IMR-90 (cell line): ENCODE data around the gene CDH15. TPM values are rescaled to one million over a fixed set of nuclear protein-coding genes. Genes with fewer than 3 reads are reported as not detected.

Experiments used
- ATAC-seq: fragments of 200-7000 bp; cut with Tn5 transposase; 2 replicates; pipeline ENCODE4 v1.9.1; 2020; ENCODE audit warnings: low read depth, mild to moderate bottlenecking, moderate library complexity
- BruUV-seq: library from RNA; stranded (reverse); fragments of 400-500 nt; replicated peaks from 2 replicates; lab custom pipeline; 2021; lab: Mats Ljungman, UMichigan
- CTCF ChIA-PET: fragments of 300-600 bp; formaldehyde crosslinking; extraction: SDS; loops from one replicate; lab custom pipeline; 2021; ENCODE audit warnings: antibody characterized with exemption; lab: Yijun Ruan, JAX
- POLR2A ChIA-PET: fragments of 300-600 bp; sonication (Branson Sonifier 250); formaldehyde crosslinking; loops from one replicate; lab custom pipeline; 2022; ENCODE audit warnings: antibody characterized with exemption; ENCODE audit not compliant: unreplicated experiment; lab: Charles Lee
- DNase-seq: peaks from one replicate; pipeline ENCODE4 v3.0.0; 2013
- H2AFZ ChIP-seq: replicated peaks from 2 replicates; pipeline ENCODE3; 2013; ENCODE audit warnings: low read length, mild to moderate bottlenecking; ENCODE audit not compliant: poor library complexity
- H2AK5ac ChIP-seq: 2 replicates; pipeline ENCODE4 v1.6.1; 2013; ENCODE audit warnings: low read depth, low read length, inconsistent platforms
- H2AK9ac ChIP-seq: replicated peaks from 2 replicates; pipeline ENCODE3; 2013; ENCODE audit warnings: mild to moderate bottlenecking, low read depth, low read length, moderate library complexity; ENCODE audit not compliant: poor library complexity
- H2BK120ac ChIP-seq: 2 replicates; pipeline ENCODE4 v1.6.1; 2013; ENCODE audit warnings: low read depth, low read length, inconsistent platforms
- H2BK15ac ChIP-seq: 3 replicates; pipeline ENCODE4 v1.6.1; 2013; ENCODE audit warnings: low read depth, low read length, inconsistent platforms
- H2BK20ac ChIP-seq: 2 replicates; pipeline ENCODE4 v1.6.1; 2013; ENCODE audit warnings: low read depth, mild to moderate bottlenecking, inconsistent platforms, low read length, moderate library complexity
- H2BK5ac ChIP-seq: 2 replicates; pipeline ENCODE4 v1.6.1; 2013; ENCODE audit warnings: mild to moderate bottlenecking, low read depth, low read length, inconsistent platforms; ENCODE audit not compliant: poor library complexity, severe bottlenecking
- H3K14ac ChIP-seq: replicated peaks from 2 replicates; pipeline ENCODE4 v1.6.1; 2013; ENCODE audit warnings: low read depth, low read length, inconsistent platforms
- H3K18ac ChIP-seq: 2 replicates; pipeline ENCODE4 v1.6.1; 2013; ENCODE audit warnings: low read depth, low read length, control low read depth
- H3K23ac ChIP-seq: 2 replicates; pipeline ENCODE4 v1.6.1; 2013; ENCODE audit warnings: low read depth, low read length, inconsistent platforms
- H3K27ac ChIP-seq: 2 replicates; pipeline ENCODE4 v1.5.1; 2013; ENCODE audit warnings: mild to moderate bottlenecking, control low read depth, low read length; ENCODE audit not compliant: insufficient read depth
- H3K27me3 ChIP-seq: 2 replicates; pipeline ENCODE4 v1.6.1; 2013; ENCODE audit warnings: low read length; ENCODE audit not compliant: control insufficient read depth, insufficient read depth
- H3K36me3 ChIP-seq: 2 replicates; pipeline ENCODE4 v1.6.1; 2013; ENCODE audit warnings: low read length, mixed read lengths; ENCODE audit not compliant: control insufficient read depth, insufficient read depth
- H3K4ac ChIP-seq: 2 replicates; pipeline ENCODE4 v1.6.1; 2013; ENCODE audit warnings: low read depth, low read length, inconsistent platforms
- H3K4me1 ChIP-seq: 2 replicates; pipeline ENCODE4 v1.6.1; 2013; ENCODE audit warnings: low read length, mixed read lengths; ENCODE audit not compliant: control insufficient read depth, insufficient read depth
- H3K4me2 ChIP-seq: 2 replicates; pipeline ENCODE4 v1.6.1; 2013; ENCODE audit warnings: low read depth, mild to moderate bottlenecking, control low read depth, low read length, moderate library complexity
- H3K4me3 ChIP-seq: 2 replicates; pipeline ENCODE4 v1.5.1; 2013; ENCODE audit warnings: low read depth, mild to moderate bottlenecking, control low read depth, low read length, moderate library complexity; ENCODE audit not compliant: insufficient read depth
- H3K56ac ChIP-seq: 2 replicates; pipeline ENCODE4 v1.6.1; 2013; ENCODE audit warnings: low read length, inconsistent platforms; ENCODE audit not compliant: insufficient read depth; ENCODE audit errors: extremely low read depth
- H3K79me1 ChIP-seq, 2 experiments: 2 replicates each; pipeline ENCODE4 v1.6.1; 2013; ENCODE audit warnings: low read length in 2 of 2, inconsistent platforms in 1 of 2, low read depth in 1 of 2
- H3K9ac ChIP-seq: 2 replicates; pipeline ENCODE4 v1.6.1; 2013; ENCODE audit warnings: low read depth, low read length, control low read depth
- H3K9me1 ChIP-seq: 2 replicates; pipeline ENCODE4 v1.6.1; 2013; ENCODE audit warnings: low read length, inconsistent platforms; ENCODE audit not compliant: insufficient read depth
- H3K9me3 ChIP-seq: 2 replicates; pipeline ENCODE4 v1.6.1; 2013; ENCODE audit warnings: low read length; ENCODE audit not compliant: control insufficient read depth, insufficient read depth
- H4K20me1 ChIP-seq: 2 replicates; pipeline ENCODE4 v1.6.1; 2013; ENCODE audit warnings: low read length, inconsistent platforms; ENCODE audit not compliant: insufficient read depth
- H4K5ac ChIP-seq: 2 replicates; pipeline ENCODE4 v1.6.1; 2013; ENCODE audit warnings: mild to moderate bottlenecking, low read depth, low read length, control low read depth
- H4K8ac ChIP-seq, 2 experiments: 2 replicates each; pipeline ENCODE4 v1.6.1; 2013; ENCODE audit warnings: low read depth in 2 of 2, low read length in 2 of 2, control low read depth in 1 of 2, inconsistent platforms in 1 of 2
- H4K91ac ChIP-seq: 2 replicates; pipeline ENCODE4 v1.6.1; 2013; ENCODE audit warnings: low read depth, low read length, inconsistent platforms; ENCODE audit not compliant: insufficient read depth
- BHLHE40 ChIP-seq: fragments of 150-350 bp; IDR thresholded peaks from 2 replicates; pipeline ENCODE4 v1.6.1; 2016; ENCODE audit warnings: mild to moderate bottlenecking, low read depth, low read length
- CEBPB ChIP-seq: IDR thresholded peaks from 2 replicates; pipeline ENCODE4 v1.6.1; 2012; ENCODE audit warnings: low read depth, low read length, improper control_type of control experiment
- CHD1 ChIP-seq: IDR thresholded peaks from 2 replicates; pipeline ENCODE4 v1.6.1; 2012; ENCODE audit warnings: low read depth, low read length, improper control_type of control experiment
- ELK1 ChIP-seq: fragments of 150-350 bp; IDR thresholded peaks from 2 replicates; pipeline ENCODE4 v1.6.1; 2016; ENCODE audit warnings: low read depth, mild to moderate bottlenecking, low read length, moderate library complexity, borderline replicate concordance
- MAFK ChIP-seq: IDR thresholded peaks from 2 replicates; pipeline ENCODE4 v1.6.1; 2012; ENCODE audit warnings: low read depth, low read length, improper control_type of control experiment
- MAZ ChIP-seq: IDR thresholded peaks from 2 replicates; pipeline ENCODE4 v1.6.1; 2012; ENCODE audit warnings: low read depth, mild to moderate bottlenecking, low read length, improper control_type of control experiment, moderate library complexity, borderline replicate concordance
- MXI1 ChIP-seq: IDR thresholded peaks from 2 replicates; pipeline ENCODE4 v1.6.1; 2012; ENCODE audit warnings: low read depth, mild to moderate bottlenecking, low read length, moderate library complexity, borderline replicate concordance
- NFE2L2 ChIP-seq: fragments of 150-350 bp; IDR thresholded peaks from 2 replicates; pipeline ENCODE4 v1.6.1; 2016; ENCODE audit warnings: low read depth, mild to moderate bottlenecking, low read length
- POLR2A ChIP-seq: IDR thresholded peaks from 2 replicates; pipeline ENCODE4 v1.6.1; 2012; ENCODE audit warnings: mild to moderate bottlenecking, low read depth, low read length
- RAD21 ChIP-seq: IDR thresholded peaks from 2 replicates; pipeline ENCODE4 v1.6.1; 2012; ENCODE audit warnings: low read length, improper control_type of control experiment
- RCOR1 ChIP-seq: IDR thresholded peaks from 2 replicates; pipeline ENCODE4 v1.6.1; 2012; ENCODE audit warnings: mild to moderate bottlenecking, low read length, improper control_type of control experiment; ENCODE audit not compliant: insufficient replicate concordance
- RFX5 ChIP-seq: IDR thresholded peaks from 2 replicates; pipeline ENCODE4 v1.8.0; 2012; ENCODE audit warnings: low read depth, mild to moderate bottlenecking, low read length, moderate library complexity
- SMC3 ChIP-seq: fragments of 150-350 bp; IDR thresholded peaks from 2 replicates; pipeline ENCODE4 v1.6.1; 2016; ENCODE audit warnings: low read depth, mild to moderate bottlenecking, antibody characterized with exemption, low read length, moderate library complexity
- USF2 ChIP-seq: fragments of 150-350 bp; IDR thresholded peaks from 2 replicates; pipeline ENCODE4 v1.6.1; 2017; ENCODE audit warnings: mild to moderate bottlenecking, antibody characterized with exemption, low read length, low read depth
- WGBS, 2 experiments: methylation state at CpG; one replicate each; pipeline versions ENCODE4 v1.1.5 to v1.1.7; 2013; ENCODE audit warnings: missing lambda C conversion rate in 2 of 2; ENCODE audit not compliant: insufficient read length in 1 of 2; ENCODE audit errors: extremely low coverage in 2 of 2; 5-methylcytosine and 5-hydroxymethylcytosine counted together
- dilution Hi-C: fragments of 300-500 bp; cut with HindIII; formaldehyde crosslinking; loops from one replicate; pipeline ENCODE4 v1.14.3; 2018; ENCODE audit warnings: low sequenced_read_pairs; ENCODE audit not compliant: unreplicated experiment
- in situ Hi-C: fragments of 300-500 bp; cut with MboI; formaldehyde crosslinking; loops from 3 replicates; pipeline ENCODE4 v1.14.3; 2019; ENCODE audit warnings: low sequenced_read_pairs, inconsistent platforms, mixed read lengths
- intact Hi-C: fragments of 100-400 bp; cut with micrococcal nuclease; formaldehyde crosslinking; loops from 2 replicates; pipeline ENCODE4 v1.10.0; 2022
- polyA plus RNA-seq, 3 experiments: library from polyadenylated mRNA; depleted of rRNA; stranded (reverse); fragments of >200 nt; gene quantifications; 2 replicates each; pipeline ENCODE4 v1.2.3, GENCODE V29; 2012; ENCODE audit warnings: low replicate concordance in 1 of 3
- total RNA-seq: library from RNA; depleted of rRNA; stranded (reverse); fragments of >200 nt; gene quantifications from 2 replicates; pipeline ENCODE4 v1.2.3, GENCODE V29; 2012

CDH15 gene
- total and polyA plus RNA-seq, 2 of the 4 experiments (the other 2 are of a cell fraction), result 0.18 to 0.62 TPM

GRCh38 chr16:89216315-89217137 is 45.0 kb downstream of the CDH15 start:
- Histone ChIP-seq H3K36me3 (peaks cover 9% of the 10 kb centered on the region), H3K56ac (peak overlapping the region; percentile 50), H3K27ac (peak overlapping the region; percentile 99), H2BK15ac (no peak overlapping the region), H2AK5ac (no peak overlapping the region), H4K8ac (peak overlapping the region; percentile 76 to 100), H4K91ac (no peak overlapping the region), H3K4me3 (peak overlapping the region; percentile 98), H3K9me1 (peaks cover under 1% of the 10 kb centered on the region; the same call in 1 of the 2 replicates), H3K4ac (peak overlapping the region; percentile 32; the same call in 1 of the 2 replicates), H4K20me1 (peaks cover 3% of the 10 kb centered on the region; the same call in 1 of the 2 replicates), H3K27me3 (no peaks in the 10 kb centered on the region), H2AFZ (peak overlapping the region; percentile 79), H3K4me1 (no peaks in the 10 kb centered on the region), H3K18ac (no peak overlapping the region), H2BK5ac (peak overlapping the region; percentile 7), H3K4me2 (peak overlapping the region; percentile 89), H4K5ac (peak overlapping the region; percentile 99; the same call in 1 of the 2 replicates), H3K9ac (peak overlapping the region; percentile 98), H3K14ac (no peak overlapping the region), H3K9me3 (no peaks in the 10 kb centered on the region), H3K79me1 (peaks cover 23 to 49% of the 10 kb centered on the region in 2 experiments), H2BK120ac (no peak overlapping the region), H2BK20ac (no peak overlapping the region), H3K23ac (peak overlapping the region; percentile 19; the same call in 1 of the 2 replicates), H2AK9ac (peak overlapping the region; percentile 22)
- 7% methylated on average over 6 of the region's 25 CpGs; no CpG with 5 or more reads in 1 of the 2 experiments for WGBS, 2 experiments
- BruUV-seq, result no TSS peak
- ATAC-seq (peak; percentile 53), DNase-seq (peak; percentile 77)
- CTCF ChIA-PET, result interaction anchor here (0.7 kb wide), 1 partner anchor 13 kb away, joined by 4 read pairs; no protein-coding TSS in a partner anchor
- intact Hi-C loops, result loop anchor here (2.0 to 5.0 kb wide), 2 partner anchors 360 to 404 kb away; partner anchors contain the start of genes APRT, GALNS and TRAPPC2L
- dilution Hi-C loops, result no loop called here
- POLR2A ChIA-PET, result no interaction called here
- in situ Hi-C loops, result loop anchor here (10.0 kb wide), 1 partner anchor 282 kb away; no protein-coding TSS in a partner anchor
- TF ChIP-seq CEBPB, result no peak
- TF ChIP-seq BHLHE40, result peak; percentile 96
- no peak for TF ChIP-seq RCOR1
- no peak for TF ChIP-seq CHD1
- TF ChIP-seq MXI1, result peak; percentile 92
- TF ChIP-seq MAFK, result no peak
- TF ChIP-seq ELK1, result no peak
- TF ChIP-seq RAD21, result peak; percentile 80
- no peak for TF ChIP-seq RFX5
- no peak; the same call in 1 of the 2 replicates for TF ChIP-seq POLR2A
- peak; percentile 49 for TF ChIP-seq SMC3
- TF ChIP-seq USF2, result peak; percentile 86
- no peak for TF ChIP-seq NFE2L2
- TF ChIP-seq MAZ, result no peak
